GM12878 (cell line): Measurements from ENCODE around the gene KLF14.

ENCODE experiments used
- CBFB ChIP-seq: IDR thresholded peaks from 2 replicates; pipeline ENCODE4 v1.6.1; 2016; ENCODE audit warnings: antibody characterized with exemption, low read depth
- CEBPB ChIP-seq, 2 experiments: fragments of 150-350 bp in 1 of 2; IDR thresholded peaks; 2 replicates each; pipeline ENCODE4 v1.6.1; 2012 to 2014; ENCODE audit warnings: low read depth in 2 of 2, low read length in 2 of 2, borderline replicate concordance in 1 of 2, inconsistent platforms in 1 of 2
- ETV6 ChIP-seq, 2 experiments: fragments of 450-650 bp in 1 of 2; IDR thresholded peaks in 1 of 2; conservative IDR thresholded peaks in 1 of 2; 2 replicates each; pipeline ENCODE4 v1.6.1; 2014; ENCODE audit warnings: antibody characterized with exemption in 1 of 2, borderline replicate concordance in 1 of 2, low read depth in 1 of 2, mild to moderate bottlenecking in 1 of 2, moderate library complexity in 1 of 2
- POLR2A ChIP-seq: IDR thresholded peaks from 2 replicates; pipeline ENCODE4 v1.6.1; 2011; ENCODE audit warnings: low read depth, mild to moderate bottlenecking, low read length
- RCOR1 ChIP-seq: conservative IDR thresholded peaks from 2 replicates; pipeline ENCODE4 v1.6.1; 2012; ENCODE audit warnings: low read depth, low read length, improper control_type of control experiment
- SP1 ChIP-seq: IDR thresholded peaks from one replicate; pipeline ENCODE4 v1.6.1; 2011; ENCODE audit warnings: low read depth, low read length
- SUZ12 ChIP-seq: fragments of 200-600 bp; sonication (generic); IDR thresholded peaks from one replicate; pipeline ENCODE4 v1.6.1; 2018; ENCODE audit warnings: antibody characterized with exemption, mild to moderate bottlenecking; ENCODE audit not compliant: unreplicated experiment
- TCF7 ChIP-seq: IDR thresholded peaks from 2 replicates; pipeline ENCODE4 v1.6.1; 2014; ENCODE audit warnings: antibody characterized with exemption, borderline replicate concordance
- ZBTB40 ChIP-seq: fragments of 450-650 bp; IDR thresholded peaks from 2 replicates; pipeline ENCODE4 v1.6.1; 2016; ENCODE audit warnings: mild to moderate bottlenecking, moderate library complexity, borderline replicate concordance
- ZSCAN29 ChIP-seq: fragments of 450-650 bp; IDR thresholded peaks from 2 replicates; pipeline ENCODE4 v1.6.1; 2017; ENCODE audit warnings: mild to moderate bottlenecking, moderate library complexity
- TF ChIP-seq, protein P1 (sequence below), 3 experiments: IDR thresholded peaks in 2 of 3; conservative IDR thresholded peaks in 1 of 3; 2 replicates each; pipeline ENCODE4 v1.5.1; 2011; ENCODE audit warnings: low read depth in 3 of 3, low read length in 3 of 3, mild to moderate bottlenecking in 3 of 3, control low read depth in 2 of 3, moderate library complexity in 2 of 3, inconsistent platforms in 1 of 3, mixed read lengths in 1 of 3; ENCODE audit not compliant: control insufficient read depth in 2 of 3, insufficient read depth in 1 of 3; ENCODE audit errors: extremely low read depth in 1 of 3
- TF ChIP-seq, protein P2 (sequence below): IDR thresholded peaks from 2 replicates; pipeline ENCODE4 v1.6.1; 2012; ENCODE audit warnings: low read depth, low read length, improper control_type of control experiment
- TF ChIP-seq, protein P3 (sequence below): IDR thresholded peaks from 2 replicates; pipeline ENCODE4 v1.6.1; 2012; ENCODE audit warnings: low read depth, low read length, improper control_type of control experiment
- TF ChIP-seq, protein P4 (sequence below): IDR thresholded peaks from 2 replicates; pipeline ENCODE4 v1.6.1; 2012; ENCODE audit warnings: mild to moderate bottlenecking, low read depth, low read length

GRCh38 chr7:130768854-130769253 lies 34.8 kb upstream of the KLF14 start:
- TF ChIP-seq, protein P1, sequence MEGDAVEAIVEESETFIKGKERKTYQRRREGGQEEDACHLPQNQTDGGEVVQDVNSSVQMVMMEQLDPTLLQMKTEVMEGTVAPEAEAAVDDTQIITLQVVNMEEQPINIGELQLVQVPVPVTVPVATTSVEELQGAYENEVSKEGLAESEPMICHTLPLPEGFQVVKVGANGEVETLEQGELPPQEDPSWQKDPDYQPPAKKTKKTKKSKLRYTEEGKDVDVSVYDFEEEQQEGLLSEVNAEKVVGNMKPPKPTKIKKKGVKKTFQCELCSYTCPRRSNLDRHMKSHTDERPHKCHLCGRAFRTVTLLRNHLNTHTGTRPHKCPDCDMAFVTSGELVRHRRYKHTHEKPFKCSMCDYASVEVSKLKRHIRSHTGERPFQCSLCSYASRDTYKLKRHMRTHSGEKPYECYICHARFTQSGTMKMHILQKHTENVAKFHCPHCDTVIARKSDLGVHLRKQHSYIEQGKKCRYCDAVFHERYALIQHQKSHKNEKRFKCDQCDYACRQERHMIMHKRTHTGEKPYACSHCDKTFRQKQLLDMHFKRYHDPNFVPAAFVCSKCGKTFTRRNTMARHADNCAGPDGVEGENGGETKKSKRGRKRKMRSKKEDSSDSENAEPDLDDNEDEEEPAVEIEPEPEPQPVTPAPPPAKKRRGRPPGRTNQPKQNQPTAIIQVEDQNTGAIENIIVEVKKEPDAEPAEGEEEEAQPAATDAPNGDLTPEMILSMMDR (IDR thresholded peaks at IDR 0.05 in 2 of 3, conservative IDR thresholded peaks at IDR 0.05 in 1 of 3; ENCODE audit: control insufficient read depth in 2 of 3, extremely low read depth in 1 of 3, insufficient read depth in 1 of 3, low read depth in 3 of 3, low read length in 3 of 3): no peak
- TF ChIP-seq CBFB: no peak
- no peak for TF ChIP-seq ETV6 (conservative IDR thresholded peaks at IDR 0.05 in 1 of 2, IDR thresholded peaks at IDR 0.05 in 1 of 2; ENCODE audit: borderline replicate concordance in 1 of 2, low read depth in 1 of 2)
- TF ChIP-seq TCF7: no peak
- TF ChIP-seq, protein P2, sequence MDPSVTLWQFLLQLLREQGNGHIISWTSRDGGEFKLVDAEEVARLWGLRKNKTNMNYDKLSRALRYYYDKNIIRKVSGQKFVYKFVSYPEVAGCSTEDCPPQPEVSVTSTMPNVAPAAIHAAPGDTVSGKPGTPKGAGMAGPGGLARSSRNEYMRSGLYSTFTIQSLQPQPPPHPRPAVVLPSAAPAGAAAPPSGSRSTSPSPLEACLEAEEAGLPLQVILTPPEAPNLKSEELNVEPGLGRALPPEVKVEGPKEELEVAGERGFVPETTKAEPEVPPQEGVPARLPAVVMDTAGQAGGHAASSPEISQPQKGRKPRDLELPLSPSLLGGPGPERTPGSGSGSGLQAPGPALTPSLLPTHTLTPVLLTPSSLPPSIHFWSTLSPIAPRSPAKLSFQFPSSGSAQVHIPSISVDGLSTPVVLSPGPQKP: no peak
- no peak for TF ChIP-seq RCOR1
- TF ChIP-seq SP1: no peak
- no peak for TF ChIP-seq SUZ12
- TF ChIP-seq CEBPB (IDR thresholded peaks at IDR 0.05; ENCODE audit: borderline replicate concordance in 1 of 2, low read depth in 2 of 2, low read length in 2 of 2): no peak
- no peak for TF ChIP-seq POLR2A
- no peak for TF ChIP-seq ZSCAN29
- TF ChIP-seq, protein P3, sequence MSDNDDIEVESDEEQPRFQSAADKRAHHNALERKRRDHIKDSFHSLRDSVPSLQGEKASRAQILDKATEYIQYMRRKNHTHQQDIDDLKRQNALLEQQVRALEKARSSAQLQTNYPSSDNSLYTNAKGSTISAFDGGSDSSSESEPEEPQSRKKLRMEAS: no peak
- no peak for TF ChIP-seq ZBTB40
- TF ChIP-seq, protein P4, sequence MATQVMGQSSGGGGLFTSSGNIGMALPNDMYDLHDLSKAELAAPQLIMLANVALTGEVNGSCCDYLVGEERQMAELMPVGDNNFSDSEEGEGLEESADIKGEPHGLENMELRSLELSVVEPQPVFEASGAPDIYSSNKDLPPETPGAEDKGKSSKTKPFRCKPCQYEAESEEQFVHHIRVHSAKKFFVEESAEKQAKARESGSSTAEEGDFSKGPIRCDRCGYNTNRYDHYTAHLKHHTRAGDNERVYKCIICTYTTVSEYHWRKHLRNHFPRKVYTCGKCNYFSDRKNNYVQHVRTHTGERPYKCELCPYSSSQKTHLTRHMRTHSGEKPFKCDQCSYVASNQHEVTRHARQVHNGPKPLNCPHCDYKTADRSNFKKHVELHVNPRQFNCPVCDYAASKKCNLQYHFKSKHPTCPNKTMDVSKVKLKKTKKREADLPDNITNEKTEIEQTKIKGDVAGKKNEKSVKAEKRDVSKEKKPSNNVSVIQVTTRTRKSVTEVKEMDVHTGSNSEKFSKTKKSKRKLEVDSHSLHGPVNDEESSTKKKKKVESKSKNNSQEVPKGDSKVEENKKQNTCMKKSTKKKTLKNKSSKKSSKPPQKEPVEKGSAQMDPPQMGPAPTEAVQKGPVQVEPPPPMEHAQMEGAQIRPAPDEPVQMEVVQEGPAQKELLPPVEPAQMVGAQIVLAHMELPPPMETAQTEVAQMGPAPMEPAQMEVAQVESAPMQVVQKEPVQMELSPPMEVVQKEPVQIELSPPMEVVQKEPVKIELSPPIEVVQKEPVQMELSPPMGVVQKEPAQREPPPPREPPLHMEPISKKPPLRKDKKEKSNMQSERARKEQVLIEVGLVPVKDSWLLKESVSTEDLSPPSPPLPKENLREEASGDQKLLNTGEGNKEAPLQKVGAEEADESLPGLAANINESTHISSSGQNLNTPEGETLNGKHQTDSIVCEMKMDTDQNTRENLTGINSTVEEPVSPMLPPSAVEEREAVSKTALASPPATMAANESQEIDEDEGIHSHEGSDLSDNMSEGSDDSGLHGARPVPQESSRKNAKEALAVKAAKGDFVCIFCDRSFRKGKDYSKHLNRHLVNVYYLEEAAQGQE: no peak
